ENCODE results near the gene FAM234A. TPM values are rescaled to one million over a fixed set of nuclear protein-coding genes. Genes with fewer than 3 reads are reported as not detected.

Gene FAM234A
- total RNA-seq, 1 experiment from 2014 or later, result 94.9 TPM

GRCh38 chr16:265002-265529 is 30.4 kb downstream of the FAM234A start:
- Histone ChIP-seq H3K18ac (ENCODE audit: insufficient read length, low read depth, low read length) (no peak overlapping the region), H2BK12ac (ENCODE audit: insufficient read length, low read depth, low read length) (no peak overlapping the region), H2BK15ac (ENCODE audit: low read depth, low read length) (no peak overlapping the region), H3K23me2 (ENCODE audit: insufficient read length, low read depth, low read length, poor library complexity, severe bottlenecking) (no peaks in the 10 kb centered on the region), H3K27ac (ENCODE audit: insufficient read length, low read depth, low read length) (no peak overlapping the region), H4K20me1 (ENCODE audit: control insufficient read depth, insufficient read depth, insufficient read length) (no peaks in the 10 kb centered on the region), H3T11ph (ENCODE audit: low read length) (no peak overlapping the region), H3K4ac (ENCODE audit: low read depth, low read length) (no peak overlapping the region), H2BK120ac (ENCODE audit: low read depth, low read length, poor library complexity, severe bottlenecking) (no peak overlapping the region), H4K5ac (ENCODE audit: insufficient read length, low read depth, low read length) (no peak overlapping the region), H4K91ac (ENCODE audit: insufficient read length, low read depth, low read length) (no peak overlapping the region), H2BK5ac (ENCODE audit: insufficient read length, low read length) (no peak overlapping the region), H2BK20ac (ENCODE audit: low read depth, low read length, poor library complexity, severe bottlenecking) (no peak overlapping the region), H2AFZ (ENCODE audit: low read length) (no peak overlapping the region), H3K4me1 (ENCODE audit: insufficient read depth, low read length) (no peaks in the 10 kb centered on the region), H3K4me2 (ENCODE audit: insufficient read depth, insufficient read length, low read length) (no peak overlapping the region), H3K9ac (ENCODE audit: extremely low read depth, insufficient read length, low read length) (no peak overlapping the region), H3K14ac (ENCODE audit: insufficient read depth, low read length) (no peak overlapping the region), H2AK5ac (ENCODE audit: insufficient read length, low read length) (no peak overlapping the region), H3K27me3 (ENCODE audit: insufficient read depth, low read length) (no peaks in the 10 kb centered on the region), H3K56ac (ENCODE audit: insufficient read length, low read depth, low read length) (no peak overlapping the region), H3K9me3 (ENCODE audit: control insufficient read depth, low read depth, low read length) (no peaks in the 10 kb centered on the region), H3K79me1 (ENCODE audit: insufficient read depth, low read depth, low read length, poor library complexity, severe bottlenecking) (no peaks in the 10 kb centered on the region), H3K23ac (ENCODE audit: insufficient read length, low read depth, low read length) (no peak overlapping the region), H3K79me2 (ENCODE audit: insufficient read depth, low read length) (no peaks in the 10 kb centered on the region), H4K8ac (replicated peaks; ENCODE audit: insufficient read length, low read depth, low read length) (no peak overlapping the region)
- Mint-ChIP-seq H3K36me3 (ENCODE audit: insufficient read depth in 1 of 3, low read depth in 3 of 3) (peaks cover 8 to 36% (median 17%) of the 10 kb centered on the region in 3 experiments; a peak in 6 of 7 replicates), H3K4me3 (no peak overlapping the region), H3K27ac (no peak overlapping the region), H3K27me3 (ENCODE audit: low read depth) (no peaks in the 10 kb centered on the region), H3K9me3 (no peaks in the 10 kb centered on the region), H3K4me1 (peaks cover 0 to 6% of the 10 kb centered on the region in 2 experiments; a peak in 1 of 4 replicates)
- TF ChIP-seq, protein P1, sequence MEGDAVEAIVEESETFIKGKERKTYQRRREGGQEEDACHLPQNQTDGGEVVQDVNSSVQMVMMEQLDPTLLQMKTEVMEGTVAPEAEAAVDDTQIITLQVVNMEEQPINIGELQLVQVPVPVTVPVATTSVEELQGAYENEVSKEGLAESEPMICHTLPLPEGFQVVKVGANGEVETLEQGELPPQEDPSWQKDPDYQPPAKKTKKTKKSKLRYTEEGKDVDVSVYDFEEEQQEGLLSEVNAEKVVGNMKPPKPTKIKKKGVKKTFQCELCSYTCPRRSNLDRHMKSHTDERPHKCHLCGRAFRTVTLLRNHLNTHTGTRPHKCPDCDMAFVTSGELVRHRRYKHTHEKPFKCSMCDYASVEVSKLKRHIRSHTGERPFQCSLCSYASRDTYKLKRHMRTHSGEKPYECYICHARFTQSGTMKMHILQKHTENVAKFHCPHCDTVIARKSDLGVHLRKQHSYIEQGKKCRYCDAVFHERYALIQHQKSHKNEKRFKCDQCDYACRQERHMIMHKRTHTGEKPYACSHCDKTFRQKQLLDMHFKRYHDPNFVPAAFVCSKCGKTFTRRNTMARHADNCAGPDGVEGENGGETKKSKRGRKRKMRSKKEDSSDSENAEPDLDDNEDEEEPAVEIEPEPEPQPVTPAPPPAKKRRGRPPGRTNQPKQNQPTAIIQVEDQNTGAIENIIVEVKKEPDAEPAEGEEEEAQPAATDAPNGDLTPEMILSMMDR (conservative IDR thresholded peaks at IDR 0.05), result no peak
- no CpG with 5 or more reads among the region's 14 CpGs for WGBS (ENCODE audit: extremely low coverage, insufficient read length, low lambda C conversion rate)
- DNase-seq, result no peak

All from H9 (cell line).